Uterus (tissue), 2 donors: ENCODE data around the gene MAP4K4.

ENCODE experiments used
- POLR2A ChIP-seq, 2 donors: fragments of 450-650 bp; IDR thresholded peaks; one replicate each; pipeline ENCODE4 v1.6.1; 2016; ENCODE audit warnings: antibody characterized with exemption in 2 of 2, mild to moderate bottlenecking in 1 of 2, moderate library complexity in 1 of 2
- TF ChIP-seq, protein P1 (sequence below), 4 experiments: fragments of 200-600 bp in 2 of 4; fragments of 450-650 bp in 2 of 4; sonication (generic) in 2 of 4; IDR thresholded peaks; one replicate each; pipeline ENCODE4 v1.5.1; 2016 to 2019; ENCODE audit warnings: antibody characterized with exemption in 4 of 4, mild to moderate bottlenecking in 2 of 4, moderate library complexity in 1 of 4

DNA sequence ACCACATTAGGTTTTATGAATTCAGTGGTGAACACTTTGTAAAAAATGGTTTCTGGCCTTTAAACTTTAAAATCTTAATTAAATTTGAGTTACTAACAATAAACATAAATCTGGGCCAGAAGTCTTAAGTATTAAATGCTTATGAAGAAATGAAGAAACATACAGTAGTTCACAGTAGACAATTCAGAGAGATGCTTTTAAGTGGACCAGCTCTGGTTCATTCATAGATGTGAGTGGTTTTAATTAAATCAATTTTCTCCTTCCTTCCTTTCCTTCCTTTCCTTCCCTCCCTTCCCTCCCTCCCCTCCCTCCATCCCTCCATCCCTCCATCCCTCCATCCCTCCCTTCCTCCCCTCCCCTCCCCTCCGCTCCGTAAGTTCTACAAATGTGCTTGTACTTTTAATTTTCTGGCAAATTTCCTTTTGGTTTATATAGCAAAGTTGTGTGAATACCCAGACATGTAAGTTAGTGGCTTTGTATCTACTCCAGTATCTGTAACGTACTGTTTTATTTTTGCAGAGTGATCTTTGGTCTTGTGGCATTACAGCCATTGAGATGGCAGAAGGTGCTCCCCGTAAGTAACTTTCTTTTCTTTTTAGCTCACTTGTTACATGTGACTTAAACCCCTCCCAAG is 136.5 kb downstream of the MAP4K4 start:
- no peak for TF ChIP-seq POLR2A (IDR thresholded peaks at IDR 0.05)
- TF ChIP-seq, protein P1, sequence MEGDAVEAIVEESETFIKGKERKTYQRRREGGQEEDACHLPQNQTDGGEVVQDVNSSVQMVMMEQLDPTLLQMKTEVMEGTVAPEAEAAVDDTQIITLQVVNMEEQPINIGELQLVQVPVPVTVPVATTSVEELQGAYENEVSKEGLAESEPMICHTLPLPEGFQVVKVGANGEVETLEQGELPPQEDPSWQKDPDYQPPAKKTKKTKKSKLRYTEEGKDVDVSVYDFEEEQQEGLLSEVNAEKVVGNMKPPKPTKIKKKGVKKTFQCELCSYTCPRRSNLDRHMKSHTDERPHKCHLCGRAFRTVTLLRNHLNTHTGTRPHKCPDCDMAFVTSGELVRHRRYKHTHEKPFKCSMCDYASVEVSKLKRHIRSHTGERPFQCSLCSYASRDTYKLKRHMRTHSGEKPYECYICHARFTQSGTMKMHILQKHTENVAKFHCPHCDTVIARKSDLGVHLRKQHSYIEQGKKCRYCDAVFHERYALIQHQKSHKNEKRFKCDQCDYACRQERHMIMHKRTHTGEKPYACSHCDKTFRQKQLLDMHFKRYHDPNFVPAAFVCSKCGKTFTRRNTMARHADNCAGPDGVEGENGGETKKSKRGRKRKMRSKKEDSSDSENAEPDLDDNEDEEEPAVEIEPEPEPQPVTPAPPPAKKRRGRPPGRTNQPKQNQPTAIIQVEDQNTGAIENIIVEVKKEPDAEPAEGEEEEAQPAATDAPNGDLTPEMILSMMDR (IDR thresholded peaks at IDR 0.05), result no peak
